Esophagus muscularis mucosa (tissue), 4 donors: Measurements from ENCODE around the gene RBFA. TPM values are rescaled to one million over a fixed set of nuclear protein-coding genes. Genes with fewer than 3 reads are reported as not detected.
"Not testable (repeated sequence)": the region's sequence is repeated elsewhere in the genome, so short reads cannot be mapped to it uniquely, and the experiment has no call there.

ENCODE experiments used
- DNase-seq: peaks from one replicate; pipeline ENCODE4 v3.0.0-alpha.2; 2017; ENCODE audit errors: extremely low spot score
- H3K27ac ChIP-seq, 4 donors: fragments of 200-600 bp; sonication (generic); replicated peaks in 1 of 4; 1 replicate in 3 of 4; 2 replicates in 1 of 4; pipeline ENCODE4 v1.5.1; 2016 to 2019; ENCODE audit warnings: mild to moderate bottlenecking in 1 of 4
- H3K27me3 ChIP-seq, 4 donors: fragments of 200-600 bp; sonication (generic); one replicate each; pipeline versions ENCODE4 v1.5.1 to v1.6.0; 2016 to 2019
- H3K36me3 ChIP-seq, 4 donors: fragments of 200-600 bp; sonication (generic); one replicate each; pipeline ENCODE4 v1.5.1; 2016 to 2019
- H3K4me1 ChIP-seq, 4 donors: fragments of 200-600 bp; sonication (generic); one replicate each; pipeline ENCODE4 v1.5.1; 2016 to 2019
- H3K4me3 ChIP-seq, 4 donors: fragments of 200-600 bp; sonication (generic); 1 replicate in 2 of 4; 2 replicates in 2 of 4; pipeline ENCODE4 v1.5.1; 2016 to 2019; ENCODE audit warnings: mild to moderate bottlenecking in 4 of 4, moderate library complexity in 1 of 4
- H3K9me3 ChIP-seq, 4 donors: fragments of 200-600 bp; sonication (generic); 1 replicate in 3 of 4; 2 replicates in 1 of 4; pipeline ENCODE4 v1.5.1; 2016 to 2019
- EP300 ChIP-seq: sonication (generic); formaldehyde crosslinking; IDR thresholded peaks from one replicate; pipeline ENCODE4 v1.6.1; 2017; ENCODE audit warnings: antibody characterized with exemption
- POLR2A ChIP-seq: fragments of 450-650 bp; IDR thresholded peaks from one replicate; pipeline ENCODE4 v1.6.1; 2017; ENCODE audit warnings: antibody characterized with exemption, moderate library complexity, mild to moderate bottlenecking, low read depth
- POLR2AphosphoS5 ChIP-seq, 2 donors: sonication (generic); formaldehyde crosslinking; IDR thresholded peaks; one replicate each; pipeline ENCODE4 v1.6.1; 2017; ENCODE audit warnings: antibody characterized with exemption in 2 of 2
- WGBS: methylation state at CpG from one replicate; pipeline ENCODE4 v1.1.5; 2018; 5-methylcytosine and 5-hydroxymethylcytosine counted together
- intact Hi-C: fragments of 100-400 bp; cut with DNase I; formaldehyde crosslinking; loops from one replicate; pipeline ENCODE4 v1.15.1; 2023
- total RNA-seq, 4 donors: library from RNA; depleted of rRNA; stranded (reverse); fragments of >200 nt; gene quantifications; one replicate each; pipeline versions ENCODE4 v1.1.0 to v1.2.1, GENCODE V29; 2016
- TF ChIP-seq, protein P1 (sequence below), 3 experiments: fragments of 200-600 bp in 2 of 3; fragments of 450-650 bp in 1 of 3; sonication (generic) in 2 of 3; IDR thresholded peaks; one replicate each; pipeline ENCODE4 v1.5.1; 2017 to 2019; ENCODE audit warnings: antibody characterized with exemption in 3 of 3, mild to moderate bottlenecking in 2 of 3, moderate library complexity in 1 of 3

RBFA gene
- total RNA-seq, 4 donors from 2014 or later, result 22.0 to 32.0 (median 25.6) TPM

- TF ChIP-seq POLR2A (no peak), EP300 (no peak), POLR2AphosphoS5 (IDR thresholded peaks at IDR 0.05) (no peak)
- TF ChIP-seq, protein P1, sequence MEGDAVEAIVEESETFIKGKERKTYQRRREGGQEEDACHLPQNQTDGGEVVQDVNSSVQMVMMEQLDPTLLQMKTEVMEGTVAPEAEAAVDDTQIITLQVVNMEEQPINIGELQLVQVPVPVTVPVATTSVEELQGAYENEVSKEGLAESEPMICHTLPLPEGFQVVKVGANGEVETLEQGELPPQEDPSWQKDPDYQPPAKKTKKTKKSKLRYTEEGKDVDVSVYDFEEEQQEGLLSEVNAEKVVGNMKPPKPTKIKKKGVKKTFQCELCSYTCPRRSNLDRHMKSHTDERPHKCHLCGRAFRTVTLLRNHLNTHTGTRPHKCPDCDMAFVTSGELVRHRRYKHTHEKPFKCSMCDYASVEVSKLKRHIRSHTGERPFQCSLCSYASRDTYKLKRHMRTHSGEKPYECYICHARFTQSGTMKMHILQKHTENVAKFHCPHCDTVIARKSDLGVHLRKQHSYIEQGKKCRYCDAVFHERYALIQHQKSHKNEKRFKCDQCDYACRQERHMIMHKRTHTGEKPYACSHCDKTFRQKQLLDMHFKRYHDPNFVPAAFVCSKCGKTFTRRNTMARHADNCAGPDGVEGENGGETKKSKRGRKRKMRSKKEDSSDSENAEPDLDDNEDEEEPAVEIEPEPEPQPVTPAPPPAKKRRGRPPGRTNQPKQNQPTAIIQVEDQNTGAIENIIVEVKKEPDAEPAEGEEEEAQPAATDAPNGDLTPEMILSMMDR (IDR thresholded peaks at IDR 0.05), result no peak
- no peak for DNase-seq
- 92% methylated on average over 5 of the region's 5 CpGs for WGBS
- no peaks in the 10 kb centered on the region for H3K36me3 ChIP-seq
- intact Hi-C loops, result no loop called here
- H3K9me3 ChIP-seq, result peaks cover 0 to 6% (median 0%) of the 10 kb centered on the region in 4 donors
- H3K4me1 ChIP-seq, result no peaks in the 10 kb centered on the region
- no peaks in the 10 kb centered on the region for H3K27me3 ChIP-seq
- H3K27ac ChIP-seq, result no peak overlapping the region
- H3K4me3 ChIP-seq, result no peak overlapping the region
These were observed 31.8 kb upstream of the RBFA start for GRCh38 chr18:80002468-80002867.

- H3K36me3 ChIP-seq, result no peaks in the 10 kb centered on the region
- intact Hi-C loops, result no loop called here
- TF ChIP-seq, protein P1 (IDR thresholded peaks at IDR 0.05), result no peak
- TF ChIP-seq POLR2AphosphoS5 (IDR thresholded peaks at IDR 0.05) (no peak), EP300 (no peak), POLR2A (no peak)
- no peak for DNase-seq
- 89% methylated on average over 12 of the region's 12 CpGs for WGBS
- no peak overlapping the region for H3K27ac ChIP-seq
- peaks cover 2 to 6% (median 3%) of the 10 kb centered on the region in 4 donors for H3K4me1 ChIP-seq
- H3K4me3 ChIP-seq, result no peak overlapping the region
- H3K27me3 ChIP-seq, result no peaks in the 10 kb centered on the region
- peaks cover 0 to 6% (median 0%) of the 10 kb centered on the region in 4 donors for H3K9me3 ChIP-seq
These were observed 29.5 kb upstream of the RBFA start for GRCh38 chr18:80004600-80005342.

DNA sequence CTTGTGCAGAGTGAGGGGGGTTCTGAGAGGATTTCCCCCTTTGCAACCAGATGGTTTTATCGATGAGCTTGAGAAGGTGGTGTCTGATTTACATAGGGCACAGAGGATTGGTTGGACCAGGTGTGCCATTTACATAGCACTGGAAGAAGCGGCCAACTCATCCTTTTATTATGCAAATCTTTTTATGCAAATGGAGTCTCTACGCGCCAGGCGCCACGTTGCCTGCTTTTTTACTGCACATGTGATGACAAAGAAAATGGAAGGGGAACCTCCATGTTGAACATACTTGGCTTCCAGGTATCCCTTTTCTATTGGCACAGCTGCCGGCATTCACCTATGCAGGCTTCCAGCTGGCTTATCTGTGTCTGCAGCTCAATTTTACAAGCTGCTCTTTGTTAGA lies 27.5 kb upstream of the RBFA start:
- no peak overlapping the region for H3K27ac ChIP-seq
- no peaks in the 10 kb centered on the region for H3K36me3 ChIP-seq
- peaks cover 11 to 17% (median 14%) of the 10 kb centered on the region in 4 donors for H3K4me1 ChIP-seq
- no peaks in the 10 kb centered on the region for H3K27me3 ChIP-seq
- intact Hi-C loops, result no loop called here
- peaks cover 0 to 11% (median 0%) of the 10 kb centered on the region in 4 donors for H3K9me3 ChIP-seq
- no peak for DNase-seq
- TF ChIP-seq POLR2A, result no peak
- no peak overlapping the region for H3K4me3 ChIP-seq
- WGBS, result 80% methylated on average over 7 of the region's 7 CpGs

GRCh38 chr18:80009661-80010550 lies 24.3 kb upstream of the RBFA start:
- Histone ChIP-seq H3K4me3 (peak overlapping the region in 2 of 4 donors; percentile 6 to 23), H3K9me3 (peaks cover 0 to 36% (median 4%) of the 10 kb centered on the region in 4 donors), H3K27me3 (no peaks in the 10 kb centered on the region), H3K27ac (peak overlapping the region; percentile 77 to 84 (median 78)), H3K4me1 (peaks cover 11 to 17% (median 14%) of the 10 kb centered on the region in 4 donors), H3K36me3 (no peaks in the 10 kb centered on the region)
- intact Hi-C loops, result no loop called here
- DNase-seq, result peak; percentile 96
- 80% methylated on average over 11 of the region's 16 CpGs for WGBS
- TF ChIP-seq POLR2AphosphoS5 (IDR thresholded peaks at IDR 0.05) (peak; percentile 81 to 87), POLR2A (no peak)

- Histone ChIP-seq H3K4me1 (peaks cover 11 to 17% (median 14%) of the 10 kb centered on the region in 4 donors), H3K4me3 (peak overlapping the region in 2 of 4 donors; percentile 6 to 23), H3K9me3 (peaks cover 0 to 36% (median 5%) of the 10 kb centered on the region in 4 donors), H3K36me3 (no peaks in the 10 kb centered on the region), H3K27ac (peak overlapping the region; percentile 77 to 84 (median 78)), H3K27me3 (no peaks in the 10 kb centered on the region)
- no peak for DNase-seq
- TF ChIP-seq POLR2A (no peak), POLR2AphosphoS5 (IDR thresholded peaks at IDR 0.05) (no peak), EP300 (no peak)
- TF ChIP-seq, protein P1 (IDR thresholded peaks at IDR 0.05), result no peak
- 48% methylated on average over 5 of the region's 5 CpGs for WGBS
- intact Hi-C loops, result no loop called here
These were observed 23.7 kb upstream of the RBFA start for GRCh38 chr18:80010551-80010906.

- intact Hi-C loops, H3K36me3 ChIP-seq, H3K27me3 ChIP-seq, DNase-seq, H3K4me3 ChIP-seq: not testable (repeated sequence)
- Histone ChIP-seq H3K9me3 (peaks cover 0 to 36% (median 5%) of the 10 kb centered on the region in 4 donors), H3K4me1 (peaks cover 11 to 17% (median 14%) of the 10 kb centered on the region in 4 donors), H3K27ac (peak overlapping the region in 2 of 4 donors; percentile 77 to 78)
- WGBS, result 96% methylated on average over 14 of the region's 14 CpGs
These were observed 22.6 kb upstream of the RBFA start for GRCh38 chr18:80011496-80012137.
